Liver (tissue), 3 donors: Measurements from ENCODE around the gene SGO1.

Experiments
- CTCF ChIP-seq: fragments of 150-350 bp; IDR thresholded peaks from 2 replicates; pipeline ENCODE4 v1.5.1; 2017; ENCODE audit warnings: improper control_type of control experiment, low read depth, low read length; ENCODE audit not compliant: missing input control
- EGR1 ChIP-seq, 2 donors: IDR thresholded peaks; 2 replicates each; pipeline ENCODE4 v1.6.1; 2016 to 2018; ENCODE audit warnings: antibody characterized with exemption in 2 of 2, low read depth in 2 of 2
- GABPA ChIP-seq, 2 donors: IDR thresholded peaks in 1 of 2; conservative IDR thresholded peaks in 1 of 2; 2 replicates each; pipeline ENCODE4 v1.6.1; 2016; ENCODE audit warnings: antibody characterized with exemption in 2 of 2, mild to moderate bottlenecking in 1 of 2, moderate library complexity in 1 of 2
- JUND ChIP-seq, 2 donors: IDR thresholded peaks; 2 replicates each; pipeline ENCODE4 v1.6.1; 2016; ENCODE audit warnings: antibody characterized with exemption in 2 of 2
- REST ChIP-seq: IDR thresholded peaks from 2 replicates; pipeline ENCODE4 v1.6.1; 2016; ENCODE audit warnings: antibody characterized with exemption, mild to moderate bottlenecking
- RXRA ChIP-seq, 2 donors: IDR thresholded peaks; 2 replicates each; pipeline ENCODE4 v1.6.1; 2017 to 2018; ENCODE audit warnings: antibody characterized with exemption in 2 of 2, mild to moderate bottlenecking in 1 of 2
- TAF1 ChIP-seq: conservative IDR thresholded peaks from 2 replicates; pipeline ENCODE4 v1.6.1; 2016; ENCODE audit warnings: antibody characterized with exemption, mild to moderate bottlenecking
- YY1 ChIP-seq: IDR thresholded peaks from 2 replicates; pipeline ENCODE4 v1.6.1; 2016; ENCODE audit warnings: antibody characterized with exemption, mild to moderate bottlenecking
- ZBTB33 ChIP-seq: IDR thresholded peaks from 2 replicates; pipeline ENCODE4 v1.6.1; 2016; ENCODE audit warnings: antibody characterized with exemption
- TF ChIP-seq, protein P1 (sequence below): IDR thresholded peaks from 2 replicates; pipeline ENCODE4 v1.6.1; 2016; ENCODE audit warnings: antibody characterized with exemption
- donor health status: healthy.
- donor health status: healthy.

GRCh38 chr3:20161714-20162113 lies 24.3 kb downstream of the SGO1 start:
- no peak for TF ChIP-seq RXRA (IDR thresholded peaks at IDR 0.05)
- no peak for TF ChIP-seq CTCF
- no peak for TF ChIP-seq YY1
- TF ChIP-seq JUND (IDR thresholded peaks at IDR 0.05): no peak
- no peak for TF ChIP-seq EGR1 (IDR thresholded peaks at IDR 0.05; ENCODE audit: low read depth in 2 of 2)
- no peak for TF ChIP-seq ZBTB33
- no peak for TF ChIP-seq TAF1
- no peak for TF ChIP-seq GABPA (IDR thresholded peaks at IDR 0.05 in 1 of 2, conservative IDR thresholded peaks at IDR 0.05 in 1 of 2)
- TF ChIP-seq REST: no peak
- TF ChIP-seq, protein P1, sequence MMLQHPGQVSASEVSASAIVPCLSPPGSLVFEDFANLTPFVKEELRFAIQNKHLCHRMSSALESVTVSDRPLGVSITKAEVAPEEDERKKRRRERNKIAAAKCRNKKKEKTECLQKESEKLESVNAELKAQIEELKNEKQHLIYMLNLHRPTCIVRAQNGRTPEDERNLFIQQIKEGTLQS: no peak
